GM10248 (cell line): ENCODE data around the gene KIF7.

Experiments
- CTCF ChIA-PET: fragments of 300-600 bp; sonication (Branson Sonifier 250); formaldehyde crosslinking; extraction: SDS; loops from one replicate; lab custom pipeline; 2021; ENCODE audit warnings: antibody characterized with exemption; lab: Yijun Ruan, JAX
- POLR2A ChIA-PET: fragments of 350-650 bp; sonication (Branson Sonifier 250); formaldehyde crosslinking; extraction: SDS; loops from one replicate; lab custom pipeline; 2020; ENCODE audit warnings: antibody characterized with exemption; lab: Yijun Ruan, JAX
- DNase-seq: peaks from one replicate; pipeline ENCODE4 v3.0.0; 2012; ENCODE audit errors: extremely low spot score
- TF ChIP-seq, protein P1 (sequence below): IDR thresholded peaks from 2 replicates; pipeline ENCODE4 v1.5.1; 2012; ENCODE audit warnings: mild to moderate bottlenecking, low read depth; ENCODE audit errors: extremely low read depth, missing control alignments, control extremely low read depth

Gene KIF7

DNA sequence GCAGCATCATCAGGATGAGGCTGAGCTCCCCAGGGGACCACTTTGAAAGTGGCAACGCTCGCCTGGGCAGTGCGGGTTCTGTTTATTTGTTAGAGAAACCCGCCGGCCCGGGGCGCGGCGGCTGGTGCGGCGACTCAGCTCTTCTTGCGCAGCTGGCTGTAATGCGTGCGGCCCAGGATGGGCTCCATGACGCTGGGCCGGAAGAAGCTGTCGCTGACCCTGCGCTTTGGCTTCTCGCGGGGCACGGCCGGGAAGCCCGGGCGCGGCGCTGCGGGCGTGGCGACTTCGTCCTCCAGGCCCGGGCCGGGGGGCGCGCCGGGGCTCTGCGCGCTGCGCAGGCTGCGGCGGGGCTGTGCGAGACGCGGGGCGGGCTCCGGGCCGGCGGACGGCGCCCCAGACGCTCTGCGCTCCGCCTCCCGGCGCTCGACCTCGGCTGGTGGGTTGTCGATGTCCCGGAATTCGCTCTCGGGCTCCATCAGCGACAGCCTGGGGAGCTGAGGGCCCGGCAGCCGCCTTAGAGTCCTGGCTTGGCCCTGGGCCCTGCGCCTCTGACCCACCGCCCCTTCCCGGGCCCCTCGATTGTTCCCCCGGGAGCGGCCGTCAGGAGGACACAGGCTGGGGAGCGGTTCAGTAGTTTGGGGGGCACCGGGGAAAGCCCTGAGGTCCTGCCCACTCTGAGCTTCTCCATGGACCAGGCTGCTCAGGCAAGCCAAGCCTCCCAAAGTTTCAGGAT, 10.3 kb upstream of the KIF7 start:
- TF ChIP-seq, protein P1, sequence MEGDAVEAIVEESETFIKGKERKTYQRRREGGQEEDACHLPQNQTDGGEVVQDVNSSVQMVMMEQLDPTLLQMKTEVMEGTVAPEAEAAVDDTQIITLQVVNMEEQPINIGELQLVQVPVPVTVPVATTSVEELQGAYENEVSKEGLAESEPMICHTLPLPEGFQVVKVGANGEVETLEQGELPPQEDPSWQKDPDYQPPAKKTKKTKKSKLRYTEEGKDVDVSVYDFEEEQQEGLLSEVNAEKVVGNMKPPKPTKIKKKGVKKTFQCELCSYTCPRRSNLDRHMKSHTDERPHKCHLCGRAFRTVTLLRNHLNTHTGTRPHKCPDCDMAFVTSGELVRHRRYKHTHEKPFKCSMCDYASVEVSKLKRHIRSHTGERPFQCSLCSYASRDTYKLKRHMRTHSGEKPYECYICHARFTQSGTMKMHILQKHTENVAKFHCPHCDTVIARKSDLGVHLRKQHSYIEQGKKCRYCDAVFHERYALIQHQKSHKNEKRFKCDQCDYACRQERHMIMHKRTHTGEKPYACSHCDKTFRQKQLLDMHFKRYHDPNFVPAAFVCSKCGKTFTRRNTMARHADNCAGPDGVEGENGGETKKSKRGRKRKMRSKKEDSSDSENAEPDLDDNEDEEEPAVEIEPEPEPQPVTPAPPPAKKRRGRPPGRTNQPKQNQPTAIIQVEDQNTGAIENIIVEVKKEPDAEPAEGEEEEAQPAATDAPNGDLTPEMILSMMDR = no peak
- ChIA-PET POLR2A (no interaction called here), CTCF (interaction anchor here (1.2 to 5.4 kb wide), 3 partner anchors 7 to 75 kb away, joined by 3 to 20 read pairs (median 5); no protein-coding TSS in a partner anchor)
- peak; percentile 58 for DNase-seq

DNA sequence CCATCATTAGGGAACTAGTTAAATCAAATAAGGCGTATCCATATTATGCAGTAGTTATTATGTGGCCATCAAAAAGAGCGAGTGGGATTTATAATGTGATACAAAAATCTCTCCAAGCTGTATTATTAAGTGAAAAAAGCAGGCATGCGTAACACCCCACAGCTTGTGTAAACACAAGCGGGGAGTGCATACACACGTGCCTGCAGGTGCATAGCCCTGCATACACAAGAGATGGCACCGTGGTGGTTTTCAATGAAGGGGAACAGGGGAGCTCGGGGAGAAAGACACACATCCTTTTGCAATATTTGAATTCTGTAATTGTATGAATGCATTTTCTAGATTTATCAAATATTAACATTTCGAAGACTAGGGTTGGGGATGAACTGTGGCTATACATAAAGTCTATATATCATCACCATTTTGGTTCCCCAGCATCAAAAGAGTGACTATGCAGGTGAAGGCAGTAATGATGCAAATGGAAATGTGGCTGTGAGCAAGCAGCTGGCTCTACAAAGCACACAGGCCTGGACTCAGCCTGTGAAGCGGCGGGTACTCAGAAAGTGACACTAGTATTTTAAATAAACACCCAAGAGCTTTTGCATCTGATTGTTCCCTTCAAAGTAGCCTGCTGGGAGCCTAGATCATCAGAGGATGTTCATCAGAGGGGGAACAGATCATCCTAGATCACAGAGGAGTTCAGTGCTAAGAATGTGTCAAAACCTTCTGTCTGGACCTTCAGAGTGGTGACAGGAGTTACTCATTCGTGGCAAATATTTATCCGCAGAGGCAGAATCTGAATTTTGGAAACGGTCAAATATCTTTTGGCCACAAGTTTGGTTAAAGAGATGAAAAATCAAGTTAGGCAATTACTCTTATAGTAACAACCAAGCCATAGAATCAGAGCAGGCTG, 9.4 kb upstream of the KIF7 start:
- TF ChIP-seq, protein P1 = no peak
- ChIA-PET POLR2A (no interaction called here), CTCF (interaction anchor here (1.1 to 5.4 kb wide), 4 partner anchors 8 to 76 kb away, joined by 3 to 20 read pairs (median 4); no protein-coding TSS in a partner anchor)
- no peak for DNase-seq

DNA sequence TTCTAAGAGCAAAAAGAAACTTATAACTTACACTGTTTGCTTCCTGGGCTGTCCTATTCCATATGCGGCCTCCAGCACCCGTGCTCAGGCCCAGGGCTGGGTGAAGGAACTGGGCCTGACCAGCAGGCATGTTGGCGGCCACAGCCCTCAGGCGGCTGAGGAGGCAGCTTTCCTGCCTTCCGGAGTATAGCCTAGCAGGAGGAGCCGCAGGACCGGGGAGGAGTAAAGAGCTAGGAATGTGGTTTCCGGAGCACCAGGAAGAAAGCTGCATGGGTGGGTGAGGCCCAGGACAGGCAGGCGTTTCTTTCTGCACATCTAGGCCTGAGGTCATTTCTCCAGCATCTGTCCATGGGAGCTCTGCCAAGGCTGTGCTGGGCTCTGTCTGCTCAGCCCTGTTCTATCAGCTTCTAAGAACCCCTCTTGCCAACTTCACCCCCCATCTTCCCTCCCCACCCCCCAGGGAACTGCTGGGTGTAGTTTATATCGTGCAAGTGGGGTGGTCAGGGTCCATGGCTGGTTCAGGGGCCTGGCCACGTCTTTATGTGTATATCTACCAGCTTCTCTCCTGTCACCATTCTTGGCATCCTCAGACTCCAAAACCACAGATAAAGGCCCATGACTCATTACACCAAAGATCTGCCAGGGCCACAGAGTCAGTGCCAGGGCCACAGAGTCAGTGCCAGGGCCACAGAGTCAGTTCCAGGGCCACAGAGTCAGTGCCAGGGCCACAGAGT, 7.8 kb upstream of the KIF7 start:
- no peak for DNase-seq
- CTCF ChIA-PET = interaction anchor here (0.8 to 5.4 kb wide), 3 partner anchors 10 to 38 kb away, joined by 3 to 20 read pairs (median 6); no protein-coding TSS in a partner anchor
- TF ChIP-seq, protein P1 = no peak
- POLR2A ChIA-PET = no interaction called here

DNA sequence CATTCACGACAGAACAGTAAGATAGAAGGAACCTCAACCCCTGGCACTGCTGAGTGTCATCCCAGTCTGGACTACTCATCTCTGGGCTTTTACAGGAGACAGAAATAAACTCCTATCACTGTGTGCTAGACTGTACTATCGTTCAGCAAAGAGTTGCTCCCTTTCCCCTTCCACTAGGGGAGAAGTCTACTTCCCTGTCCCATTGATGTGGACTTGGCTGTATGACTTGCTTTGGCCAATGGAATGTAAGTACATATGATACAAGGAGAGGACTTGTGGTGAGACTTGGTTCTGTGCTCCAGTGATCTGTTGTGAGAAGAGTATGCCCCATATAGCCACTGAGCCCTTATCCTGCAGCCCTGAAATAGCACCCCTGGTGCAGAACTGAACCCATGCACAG, 5.3 kb upstream of the KIF7 start:
- TF ChIP-seq, protein P1 = no peak
- ChIA-PET CTCF (interaction anchor here (1.3 to 5.4 kb wide), 2 partner anchors 11 to 15 kb away, joined by 3 to 36 read pairs; no protein-coding TSS in a partner anchor), POLR2A (no interaction called here)
- no peak for DNase-seq

DNA sequence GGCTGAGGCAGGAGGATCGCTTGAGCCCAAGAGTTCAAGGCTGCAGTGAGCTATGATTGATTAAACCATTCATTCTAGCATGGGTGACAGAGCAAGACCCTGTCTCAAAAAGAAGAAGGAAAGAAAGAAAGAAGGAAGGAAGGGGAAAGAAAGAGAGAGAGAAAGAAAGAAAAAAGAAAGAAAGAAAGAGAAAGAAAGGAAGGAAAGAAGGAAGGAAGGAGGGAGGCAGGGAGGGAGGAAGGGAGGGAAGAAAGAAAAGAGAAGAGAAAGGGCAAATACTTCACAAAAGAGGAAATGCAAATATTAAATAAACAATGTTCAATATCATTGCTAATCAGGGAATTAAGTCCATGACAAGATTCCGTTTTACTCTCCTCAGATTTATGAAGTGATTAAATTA, 4.0 kb upstream of the KIF7 start:
- POLR2A ChIA-PET = no interaction called here
- TF ChIP-seq, protein P1 = no peak
- no peak for DNase-seq
- CTCF ChIA-PET = interaction anchor here (1.2 to 5.4 kb wide), 3 partner anchors 13 to 215 kb away, joined by 3 to 36 read pairs (median 11); no protein-coding TSS in a partner anchor

DNA sequence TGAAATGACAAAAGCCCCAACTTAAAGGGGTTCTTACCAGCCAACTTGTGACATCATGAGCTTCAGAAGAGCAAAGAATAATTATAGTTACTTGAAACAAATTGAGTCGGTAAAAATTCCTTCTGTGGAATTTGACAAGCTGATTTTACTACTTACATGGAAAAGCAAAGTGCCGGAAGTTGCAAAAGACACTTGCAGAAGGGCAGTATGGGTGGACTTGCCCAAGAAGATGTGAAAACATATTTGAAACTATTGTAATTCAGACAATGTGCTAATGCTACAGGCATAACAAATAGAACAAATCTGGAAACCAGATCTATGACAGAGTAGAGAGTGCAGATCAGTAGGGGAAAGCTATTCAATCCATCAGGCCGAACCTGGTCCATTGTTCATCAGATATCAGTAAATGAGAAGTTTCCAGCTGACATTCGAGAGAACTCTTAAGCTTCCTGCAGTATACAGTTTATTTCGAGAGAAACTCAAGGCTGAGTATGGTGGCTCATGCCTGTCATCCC, 2.5 kb upstream of the KIF7 start:
- CTCF ChIA-PET = interaction anchor here (0.6 to 5.4 kb wide), 6 partner anchors 10 to 83 kb away, joined by 3 to 36 read pairs (median 4); no protein-coding TSS in a partner anchor
- no peak for DNase-seq
- POLR2A ChIA-PET = no interaction called here
- TF ChIP-seq, protein P1 = no peak
